ENCODE measurements around the gene SIPA1L2.

Gene SIPA1L2

GRCh38 chr1:232627645-232628334 lies 2.1 kb downstream of the SIPA1L2 start (continued):
- TF ChIP-seq PRDM4 (tag by site-specific recombination; IDR thresholded peaks at IDR 0.05), result no peak
- TF ChIP-seq TRIM28 (IDR thresholded peaks at IDR 0.05; ENCODE audit: borderline replicate concordance, low read length), result 0 out of 2 replicates have a peak, but pooled peaks have one; percentile 13
- TF ChIP-seq, protein P1, sequence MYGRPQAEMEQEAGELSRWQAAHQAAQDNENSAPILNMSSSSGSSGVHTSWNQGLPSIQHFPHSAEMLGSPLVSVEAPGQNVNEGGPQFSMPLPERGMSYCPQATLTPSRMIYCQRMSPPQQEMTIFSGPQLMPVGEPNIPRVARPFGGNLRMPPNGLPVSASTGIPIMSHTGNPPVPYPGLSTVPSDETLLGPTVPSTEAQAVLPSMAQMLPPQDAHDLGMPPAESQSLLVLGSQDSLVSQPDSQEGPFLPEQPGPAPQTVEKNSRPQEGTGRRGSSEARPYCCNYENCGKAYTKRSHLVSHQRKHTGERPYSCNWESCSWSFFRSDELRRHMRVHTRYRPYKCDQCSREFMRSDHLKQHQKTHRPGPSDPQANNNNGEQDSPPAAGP (tag by site-specific recombination; IDR thresholded peaks at IDR 0.05), result no peak
- no peak for TF ChIP-seq ZNF473 (tag by site-specific recombination; IDR thresholded peaks at IDR 0.05)
- TF ChIP-seq PATZ1 (tag by site-specific recombination; IDR thresholded peaks at IDR 0.05), result no peak
- TF ChIP-seq ZSCAN30 (tag by site-specific recombination; IDR thresholded peaks at IDR 0.05), result no peak
- TF ChIP-seq REPIN1 (tag by site-specific recombination; IDR thresholded peaks at IDR 0.05; ENCODE audit: low read depth), result no peak
- TF ChIP-seq, protein P2, sequence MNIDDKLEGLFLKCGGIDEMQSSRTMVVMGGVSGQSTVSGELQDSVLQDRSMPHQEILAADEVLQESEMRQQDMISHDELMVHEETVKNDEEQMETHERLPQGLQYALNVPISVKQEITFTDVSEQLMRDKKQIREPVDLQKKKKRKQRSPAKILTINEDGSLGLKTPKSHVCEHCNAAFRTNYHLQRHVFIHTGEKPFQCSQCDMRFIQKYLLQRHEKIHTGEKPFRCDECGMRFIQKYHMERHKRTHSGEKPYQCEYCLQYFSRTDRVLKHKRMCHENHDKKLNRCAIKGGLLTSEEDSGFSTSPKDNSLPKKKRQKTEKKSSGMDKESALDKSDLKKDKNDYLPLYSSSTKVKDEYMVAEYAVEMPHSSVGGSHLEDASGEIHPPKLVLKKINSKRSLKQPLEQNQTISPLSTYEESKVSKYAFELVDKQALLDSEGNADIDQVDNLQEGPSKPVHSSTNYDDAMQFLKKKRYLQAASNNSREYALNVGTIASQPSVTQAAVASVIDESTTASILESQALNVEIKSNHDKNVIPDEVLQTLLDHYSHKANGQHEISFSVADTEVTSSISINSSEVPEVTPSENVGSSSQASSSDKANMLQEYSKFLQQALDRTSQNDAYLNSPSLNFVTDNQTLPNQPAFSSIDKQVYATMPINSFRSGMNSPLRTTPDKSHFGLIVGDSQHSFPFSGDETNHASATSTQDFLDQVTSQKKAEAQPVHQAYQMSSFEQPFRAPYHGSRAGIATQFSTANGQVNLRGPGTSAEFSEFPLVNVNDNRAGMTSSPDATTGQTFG (tag by site-specific recombination; IDR thresholded peaks at IDR 0.05; ENCODE audit: borderline replicate concordance), result no peak
- TF ChIP-seq ZNF311 (tag by site-specific recombination; IDR thresholded peaks at IDR 0.05; ENCODE audit: borderline replicate concordance), result no peak
- no peak for TF ChIP-seq FEZF1 (tag by site-specific recombination; IDR thresholded peaks at IDR 0.05)
- no peak for TF ChIP-seq ZNF48 (tag by site-specific recombination; IDR thresholded peaks at IDR 0.05)
- 0 out of 2 replicates have a peak, but pooled peaks have one; percentile 11 for TF ChIP-seq ZNF558 (tag by site-specific recombination; IDR thresholded peaks at IDR 0.05)
- no peak for TF ChIP-seq ZNF560 (tag by site-specific recombination; IDR thresholded peaks at IDR 0.05; ENCODE audit: borderline replicate concordance)
- peak; percentile 37; the same call in 1 of the 2 replicates for TF ChIP-seq OSR2 (tag by site-specific recombination; IDR thresholded peaks at IDR 0.05)
- no peak for TF ChIP-seq ZBTB21 (tag by site-specific recombination; IDR thresholded peaks at IDR 0.05)
- TF ChIP-seq KLF10 (tag by site-specific recombination; IDR thresholded peaks at IDR 0.05), result peak; percentile 7; the same call in 1 of the 2 replicates
- TF ChIP-seq ZNF433 (tag by site-specific recombination; IDR thresholded peaks at IDR 0.05; ENCODE audit: low read depth), result no peak
- TF ChIP-seq ZBTB26 (tag by site-specific recombination; optimal IDR thresholded peaks at IDR 0.05), result no peak
- no peak for TF ChIP-seq ZSCAN18 (tag by site-specific recombination; IDR thresholded peaks at IDR 0.05)
- TF ChIP-seq ZBTB44 (tag by site-specific recombination; IDR thresholded peaks at IDR 0.05), result no peak
- no peak for TF ChIP-seq ZBTB7A (tag by site-specific recombination; IDR thresholded peaks at IDR 0.05; ENCODE audit: low read depth)
- TF ChIP-seq, protein P3, sequence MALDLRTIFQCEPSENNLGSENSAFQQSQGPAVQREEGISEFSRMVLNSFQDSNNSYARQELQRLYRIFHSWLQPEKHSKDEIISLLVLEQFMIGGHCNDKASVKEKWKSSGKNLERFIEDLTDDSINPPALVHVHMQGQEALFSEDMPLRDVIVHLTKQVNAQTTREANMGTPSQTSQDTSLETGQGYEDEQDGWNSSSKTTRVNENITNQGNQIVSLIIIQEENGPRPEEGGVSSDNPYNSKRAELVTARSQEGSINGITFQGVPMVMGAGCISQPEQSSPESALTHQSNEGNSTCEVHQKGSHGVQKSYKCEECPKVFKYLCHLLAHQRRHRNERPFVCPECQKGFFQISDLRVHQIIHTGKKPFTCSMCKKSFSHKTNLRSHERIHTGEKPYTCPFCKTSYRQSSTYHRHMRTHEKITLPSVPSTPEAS (tag by site-specific recombination; IDR thresholded peaks at IDR 0.05), result no peak
- TF ChIP-seq ZBTB48 (tag by site-specific recombination; IDR thresholded peaks at IDR 0.05), result peak; percentile 52; the same call in 1 of the 2 replicates

Measured in HEK293 (cell line).